Small intestine (tissue), 7 donors: ENCODE results near the gene EPB41L2. TPM values are rescaled to one million over a fixed set of nuclear protein-coding genes. Genes with fewer than 3 reads are reported as not detected.
A peak's percentile ranks its signal among the peaks of the same experiment; 100 is the strongest.

Experiments used
- DNase-seq, 2 donors: peaks; one replicate each; pipeline versions ENCODE4 v3.0.0 to v3.0.0-alpha.2; 2013
- FAIRE-seq: peaks from 2 replicates; lab custom pipeline; 2012; peaks lifted over from hg19 to GRCh38; lab: Jason Lieb, UNC
- H3K27ac ChIP-seq, 3 donors: one replicate each; pipeline ENCODE4 v1.5.1; 2013; ENCODE audit warnings: low read length in 2 of 3, mild to moderate bottlenecking in 2 of 3, control low read depth in 1 of 3, inconsistent platforms in 1 of 3, low read depth in 1 of 3, moderate library complexity in 1 of 3
- H3K27me3 ChIP-seq, 3 donors: one replicate each; pipeline ENCODE4 v1.6.1; 2013; ENCODE audit warnings: low read length in 3 of 3, inconsistent platforms in 1 of 3; ENCODE audit not compliant: control insufficient read depth in 3 of 3, insufficient read depth in 3 of 3
- H3K36me3 ChIP-seq, 3 donors: one replicate each; pipeline ENCODE4 v1.6.1; 2013; ENCODE audit warnings: low read length in 3 of 3, inconsistent platforms in 1 of 3, low read depth in 1 of 3, mild to moderate bottlenecking in 1 of 3, moderate library complexity in 1 of 3; ENCODE audit not compliant: control insufficient read depth in 3 of 3, insufficient read depth in 2 of 3
- H3K4me1 ChIP-seq, 3 donors: one replicate each; pipeline ENCODE4 v1.6.1; 2013; ENCODE audit warnings: low read length in 2 of 3, inconsistent platforms in 1 of 3, low read depth in 1 of 3, mild to moderate bottlenecking in 1 of 3, moderate library complexity in 1 of 3; ENCODE audit not compliant: control insufficient read depth in 3 of 3, insufficient read depth in 2 of 3
- H3K4me3 ChIP-seq, 3 donors: one replicate each; pipeline ENCODE4 v1.5.1; 2013; ENCODE audit warnings: low read length in 3 of 3, control low read depth in 1 of 3, inconsistent platforms in 1 of 3, low read depth in 1 of 3, mild to moderate bottlenecking in 1 of 3, moderate library complexity in 1 of 3
- H3K9me3 ChIP-seq, 2 donors: one replicate each; pipeline ENCODE4 v1.6.1; 2013; ENCODE audit warnings: low read depth in 1 of 2, low read length in 1 of 2; ENCODE audit not compliant: control insufficient read depth in 2 of 2, insufficient read depth in 1 of 2
- WGBS, 3 donors: extraction: QIAGEN DNeasy Blood & Tissue Kit; methylation state at CpG; one replicate each; pipeline ENCODE4 v1.1.7; 2013; 5-methylcytosine and 5-hydroxymethylcytosine counted together
- polyA plus RNA-seq, 4 donors: library from polyadenylated mRNA; stranded (reverse) in 3 of 4; unstranded in 1 of 4; fragments of 200-250 nt in 3 of 4; fragments of 120-200 nt in 1 of 4; gene quantifications; one replicate each; pipeline versions ENCODE4 v1.2.1 to v1.2.3, GENCODE V29; 2013
- donor health status: healthy with polysubstance abuse.
- donor health status: control.
- donor health status: control.
- donor health status: Bipolar disorder and iron deficiency.
- donor health status: healthy.

The EPB41L2 gene
- polyA plus RNA-seq, 4 donors = 14.8 to 63.0 (median 31.1) TPM

- Histone ChIP-seq H3K9me3 (no peaks in the 10 kb centered on the region), H3K36me3 (peaks cover 0 to 7% (median 0%) of the 10 kb centered on the region in 3 donors), H3K27me3 (no peaks in the 10 kb centered on the region), H3K4me1 (no peaks in the 10 kb centered on the region), H3K4me3 (no peak overlapping the region), H3K27ac (no peak overlapping the region)
- 96 to 99% (median 98%) methylated on average over 5 of the region's 5 CpGs for WGBS, 3 donors
- FAIRE-seq (no peak), DNase-seq (no peak)
Measured at GRCh38 chr6:130873746-130874145, 189.3 kb downstream of the EPB41L2 start.

GRCh38 chr6:130872250-130873095 is 190.6 kb downstream of the EPB41L2 start:
- Histone ChIP-seq H3K9me3 (no peaks in the 10 kb centered on the region), H3K36me3 (peaks cover 0 to 7% (median 0%) of the 10 kb centered on the region in 3 donors), H3K4me3 (no peak overlapping the region), H3K27ac (no peak overlapping the region), H3K27me3 (no peaks in the 10 kb centered on the region), H3K4me1 (no peaks in the 10 kb centered on the region)
- FAIRE-seq = no peak
- 63 to 69% (median 69%) methylated on average over 8 of the region's 8 CpGs for WGBS, 3 donors
- peak; percentile 63 to 77 for DNase-seq

- peaks cover 0 to 10% (median 0%) of the 10 kb centered on the region in 3 donors for H3K36me3 ChIP-seq
- H3K9me3 ChIP-seq = no peaks in the 10 kb centered on the region
- no peak overlapping the region for H3K4me3 ChIP-seq
- H3K27me3 ChIP-seq = no peaks in the 10 kb centered on the region
- H3K27ac ChIP-seq = no peak overlapping the region
- FAIRE-seq (no peak), DNase-seq (no peak)
- no peaks in the 10 kb centered on the region for H3K4me1 ChIP-seq
- 88 to 91% (median 90%) methylated on average over 9 of the region's 9 CpGs for WGBS, 3 donors
Measured at GRCh38 chr6:130870179-130870880, 192.7 kb downstream of the EPB41L2 start.

- FAIRE-seq (no peak), DNase-seq (no peak)
- no peaks in the 10 kb centered on the region for H3K4me1 ChIP-seq
- peaks cover 0 to 10% (median 0%) of the 10 kb centered on the region in 3 donors for H3K36me3 ChIP-seq
- H3K9me3 ChIP-seq = no peaks in the 10 kb centered on the region
- no peak overlapping the region for H3K27ac ChIP-seq
- H3K27me3 ChIP-seq = no peaks in the 10 kb centered on the region
- 90 to 95% (median 93%) methylated on average over 10 of the region's 10 CpGs for WGBS, 3 donors
- H3K4me3 ChIP-seq = no peak overlapping the region
Measured at GRCh38 chr6:130869681-130870080, 193.4 kb downstream of the EPB41L2 start.

GRCh38 chr6:130865793-130866192 is 197.3 kb downstream of the EPB41L2 start:
- Histone ChIP-seq H3K27me3 (no peaks in the 10 kb centered on the region), H3K4me1 (peaks cover 0 to 3% (median 0%) of the 10 kb centered on the region in 3 donors), H3K36me3 (peaks cover 2 to 12% (median 2%) of the 10 kb centered on the region in 3 donors), H3K27ac (no peak overlapping the region), H3K4me3 (no peak overlapping the region), H3K9me3 (no peaks in the 10 kb centered on the region)
- FAIRE-seq (no peak), DNase-seq (no peak)
- WGBS, 3 donors = 87 to 99% (median 90%) methylated on average over 4 of the region's 4 CpGs

GRCh38 chr6:130864344-130864743 is 198.7 kb downstream of the EPB41L2 start:
- Histone ChIP-seq H3K36me3 (peaks cover 2 to 5% (median 2%) of the 10 kb centered on the region in 3 donors), H3K4me1 (peaks cover 0 to 4% (median 0%) of the 10 kb centered on the region in 3 donors), H3K27ac (no peak overlapping the region), H3K27me3 (no peaks in the 10 kb centered on the region), H3K4me3 (no peak overlapping the region), H3K9me3 (no peaks in the 10 kb centered on the region)
- 92 to 98% (median 94%) methylated on average over 11 of the region's 11 CpGs for WGBS, 3 donors
- FAIRE-seq (no peak), DNase-seq (no peak)

- H3K27me3 ChIP-seq = no peaks in the 10 kb centered on the region
- no peaks in the 10 kb centered on the region for H3K9me3 ChIP-seq
- WGBS, 3 donors = 60 to 76% (median 74%) methylated on average over 4 of the region's 4 CpGs
- peaks cover 2 to 5% (median 2%) of the 10 kb centered on the region in 3 donors for H3K36me3 ChIP-seq
- FAIRE-seq = no peak
- H3K4me1 ChIP-seq = peaks cover 0 to 7% (median 0%) of the 10 kb centered on the region in 3 donors
- no peak overlapping the region for H3K4me3 ChIP-seq
- no peak overlapping the region for H3K27ac ChIP-seq
- peak in 1 of 2 donors; percentile 33 for DNase-seq
Measured at GRCh38 chr6:130863415-130864230, 199.4 kb downstream of the EPB41L2 start.

- FAIRE-seq = no peak
- H3K4me1 ChIP-seq = peaks cover 0 to 16% (median 0%) of the 10 kb centered on the region in 3 donors
- H3K9me3 ChIP-seq = no peaks in the 10 kb centered on the region
- no peak for DNase-seq
- H3K4me3 ChIP-seq = no peak overlapping the region
- H3K27me3 ChIP-seq = no peaks in the 10 kb centered on the region
- H3K36me3 ChIP-seq = peaks cover 2 to 7% (median 2%) of the 10 kb centered on the region in 3 donors
- no peak overlapping the region for H3K27ac ChIP-seq
- 76 to 96% (median 91%) methylated on average over 2 of the region's 2 CpGs for WGBS, 3 donors
Measured at GRCh38 chr6:130862370-130862769, 200.7 kb downstream of the EPB41L2 start.
